Epidermal melanocyte (primary cell): ENCODE data around the gene SEMA3A.
"Not testable (repeated sequence)": the region's sequence is repeated elsewhere in the genome, so short reads cannot be mapped to it uniquely, and the experiment has no call there.

Source experiments
- DNase-seq: peaks from one replicate; pipeline ENCODE4 v3.0.0; 2011; ENCODE audit warnings: low spot score; ENCODE audit not compliant: insufficient read length

SEMA3A gene

DNA sequence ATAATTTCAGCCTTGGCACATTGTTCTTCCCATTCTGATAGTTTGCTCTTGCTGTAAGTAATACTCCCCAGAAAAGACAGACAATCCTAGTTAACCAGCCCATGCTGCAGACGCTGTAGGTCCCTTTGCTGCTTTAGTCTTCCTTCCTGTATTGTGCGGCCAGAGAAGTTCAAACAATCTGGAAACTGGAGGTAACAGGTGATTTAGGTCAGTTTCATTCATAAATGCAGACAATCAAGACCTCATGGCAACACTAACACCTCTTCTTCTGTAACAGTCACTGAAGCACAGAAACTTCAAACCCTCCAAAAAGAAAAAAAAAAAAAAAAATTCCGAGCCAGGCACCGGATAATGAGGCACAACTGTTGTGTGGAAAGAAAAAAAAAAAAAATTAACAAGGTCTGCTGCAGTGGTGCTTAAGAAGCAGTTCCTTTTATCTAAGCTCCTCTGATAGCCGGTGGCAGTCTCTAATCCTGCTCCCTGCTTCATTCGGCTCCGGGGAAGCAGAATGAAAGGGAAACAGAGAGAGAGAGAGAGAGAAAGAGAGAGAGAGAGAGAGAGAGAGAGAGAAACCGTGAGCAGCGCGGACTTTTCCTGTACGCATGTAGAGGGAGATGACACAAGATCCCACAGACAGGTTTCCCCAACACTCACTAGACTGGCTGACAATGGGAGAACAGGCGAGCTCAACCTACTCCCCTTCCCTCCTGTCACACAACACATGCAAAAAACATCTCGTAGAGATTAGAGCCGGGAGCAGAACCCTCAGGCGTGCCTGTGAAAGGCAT lies at the start of gene SEMA3A:
SEMA3A (minus strand) TSS at position 306 of the 788 bp plus-strand sequence; CDS start at position 103, 203 bp downstream.
- DNase-seq, result peak; percentile 25

- DNase-seq, result not testable (repeated sequence)
These were observed 48.4 kb upstream of the SEMA3A start for GRCh38 chr7:84243037-84243436.

DNA sequence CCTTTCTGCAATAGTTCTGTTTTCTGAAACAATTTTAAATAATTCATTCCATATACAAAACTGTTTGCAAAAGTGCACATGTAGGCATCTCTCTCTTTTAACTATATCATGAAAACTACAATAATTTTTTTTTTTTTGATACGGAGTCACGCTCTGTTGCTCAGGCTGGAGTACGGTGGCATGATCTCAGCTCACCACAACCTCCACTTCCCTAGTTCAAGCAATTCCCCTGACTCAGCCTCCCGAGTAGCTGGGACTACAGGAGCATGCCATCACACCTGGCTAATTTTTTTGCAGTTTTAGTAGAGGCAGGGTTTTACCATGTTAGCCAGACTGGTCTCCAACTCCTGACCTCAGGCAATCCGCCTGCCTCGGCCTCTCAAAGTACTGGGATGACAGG lies 44.0 kb upstream of the SEMA3A start:
- no peak for DNase-seq

- DNase-seq, result no peak
These were observed 43.1 kb upstream of the SEMA3A start for GRCh38 chr7:84237533-84238173.

DNA sequence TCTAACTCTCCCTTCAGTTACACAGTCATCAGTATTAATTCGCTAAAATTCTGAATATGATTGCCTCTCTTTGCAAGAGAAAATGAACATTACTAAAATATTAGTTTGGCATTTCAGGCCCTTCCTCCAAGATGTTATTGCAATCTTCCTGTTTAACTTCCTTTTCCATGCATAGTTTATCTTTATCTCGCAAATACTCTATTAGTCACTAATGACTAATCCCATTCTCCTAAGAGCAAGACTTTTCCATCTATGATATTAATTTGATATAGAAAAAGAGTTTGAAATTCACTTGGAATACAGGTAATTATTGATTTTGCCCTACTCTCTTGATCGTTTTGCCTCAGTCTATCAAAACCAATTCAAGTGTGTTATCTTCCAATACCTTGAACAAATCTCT lies 41.8 kb upstream of the SEMA3A start:
- DNase-seq, result no peak

GRCh38 chr7:84232646-84233045 lies 38.1 kb upstream of the SEMA3A start:
- DNase-seq, result no peak

GRCh38 chr7:84231157-84231556 lies 36.6 kb upstream of the SEMA3A start:
- no peak for DNase-seq

GRCh38 chr7:84230491-84230890 lies 35.9 kb upstream of the SEMA3A start:
- no peak for DNase-seq

DNA sequence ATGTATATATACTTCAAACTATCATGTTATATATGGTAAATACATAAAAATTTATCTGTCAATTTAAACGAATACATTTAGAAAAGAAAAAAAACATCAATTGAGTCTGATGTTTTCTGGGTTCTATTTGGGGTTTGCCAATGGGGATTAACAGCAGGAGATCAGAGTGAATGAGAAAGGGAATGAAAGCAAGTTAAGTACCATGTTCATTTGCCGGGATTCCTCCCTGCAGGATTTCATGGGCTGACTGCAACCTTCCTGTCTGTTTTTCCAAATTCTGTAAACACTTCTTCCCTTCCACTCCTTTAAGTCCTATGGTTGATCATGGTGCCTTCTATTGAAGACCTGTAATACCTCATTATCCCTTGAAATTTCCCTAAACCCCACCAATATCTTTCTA lies 33.9 kb upstream of the SEMA3A start:
- DNase-seq, result no peak

- no peak for DNase-seq
These were observed 32.2 kb upstream of the SEMA3A start for GRCh38 chr7:84226759-84227158.

- no peak for DNase-seq
These were observed 29.9 kb upstream of the SEMA3A start for GRCh38 chr7:84224505-84224904.

DNA sequence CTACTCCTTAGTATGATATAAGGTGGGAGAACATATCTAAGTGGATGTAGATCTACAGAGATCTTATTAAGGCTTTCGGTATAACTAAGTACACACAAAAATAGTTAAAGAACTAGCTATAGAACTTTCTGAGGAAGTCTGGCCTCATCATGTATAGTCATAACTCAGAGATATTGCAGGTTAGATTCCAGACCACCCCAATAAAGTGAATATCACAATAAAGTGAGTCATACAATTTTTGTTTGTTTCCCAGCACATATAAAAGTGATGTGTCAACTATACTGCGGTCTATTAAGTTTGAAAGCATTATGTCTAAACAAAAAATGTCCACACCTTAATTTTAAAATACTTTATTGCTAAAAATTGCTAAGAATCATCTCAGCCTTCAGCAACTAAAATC lies 24.7 kb upstream of the SEMA3A start:
- DNase-seq, result no peak

DNA sequence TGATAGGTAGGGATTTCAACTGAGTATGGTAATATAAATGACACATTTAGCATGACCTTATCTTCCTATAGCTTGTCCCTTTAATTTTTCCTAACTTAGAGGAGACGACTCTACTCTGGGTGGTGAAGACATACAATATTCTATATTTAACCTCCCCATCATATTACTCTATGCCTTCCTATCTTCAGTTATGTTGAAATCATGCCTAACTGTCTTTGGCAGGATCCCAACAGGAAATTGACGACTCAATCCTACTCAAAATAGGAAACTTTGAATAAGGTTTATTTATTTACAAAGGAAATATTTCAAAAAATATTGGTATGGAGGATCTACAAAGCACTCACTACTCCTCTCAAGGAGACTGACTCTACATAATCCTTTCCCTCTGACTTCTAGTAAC lies 24.1 kb upstream of the SEMA3A start:
- no peak for DNase-seq

GRCh38 chr7:84216472-84216871 lies 21.9 kb upstream of the SEMA3A start:
- no peak for DNase-seq

GRCh38 chr7:84214757-84215156 lies 20.2 kb upstream of the SEMA3A start:
- DNase-seq, result not testable (repeated sequence)

GRCh38 chr7:84210301-84210700 lies 15.7 kb upstream of the SEMA3A start:
- DNase-seq, result no peak

GRCh38 chr7:84209006-84209405 lies 14.4 kb upstream of the SEMA3A start:
- no peak for DNase-seq

GRCh38 chr7:84207615-84208014 lies 13.0 kb upstream of the SEMA3A start:
- no peak for DNase-seq

DNA sequence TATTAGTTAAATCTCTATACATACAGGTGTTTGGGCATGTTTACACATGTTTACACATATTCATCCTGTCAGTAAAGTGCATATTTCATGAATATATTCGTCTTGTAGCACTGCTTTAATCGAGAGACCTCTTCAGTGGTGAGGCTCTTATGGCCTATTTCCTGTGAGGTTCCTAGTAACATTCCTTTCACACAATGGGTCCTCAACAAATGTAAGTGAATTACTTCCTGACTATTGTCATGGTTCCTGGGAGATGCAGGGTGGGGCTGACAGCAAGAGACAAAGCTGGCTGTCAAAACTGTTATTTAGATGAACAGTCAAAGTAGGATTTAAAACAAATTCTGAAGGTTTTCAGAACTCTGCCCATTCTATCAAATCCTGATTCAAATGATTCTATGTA lies 12.4 kb upstream of the SEMA3A start:
- DNase-seq, result no peak

DNA sequence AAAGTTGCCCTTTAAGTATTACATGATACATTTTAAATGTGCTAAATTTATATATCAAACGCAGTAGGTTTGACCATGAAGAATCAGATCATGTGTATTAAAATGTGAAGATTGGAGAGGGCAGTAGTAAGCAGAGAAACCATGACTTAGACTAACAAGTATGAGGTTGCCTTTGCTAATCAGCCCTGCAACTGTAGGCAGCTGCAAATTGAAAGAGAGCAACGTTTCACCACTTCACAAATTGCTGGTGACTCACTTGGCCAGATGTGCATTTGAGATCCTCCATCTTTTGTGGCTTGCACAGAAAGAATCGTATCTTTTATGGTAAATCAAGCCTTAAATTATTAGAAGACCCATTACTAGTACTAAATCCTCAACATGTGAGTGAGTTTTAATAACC lies 10.1 kb upstream of the SEMA3A start:
- DNase-seq, result no peak

GRCh38 chr7:84202855-84203254 lies 8.3 kb upstream of the SEMA3A start:
- no peak for DNase-seq

GRCh38 chr7:84200859-84201258 lies 6.3 kb upstream of the SEMA3A start:
- DNase-seq, result no peak

DNA sequence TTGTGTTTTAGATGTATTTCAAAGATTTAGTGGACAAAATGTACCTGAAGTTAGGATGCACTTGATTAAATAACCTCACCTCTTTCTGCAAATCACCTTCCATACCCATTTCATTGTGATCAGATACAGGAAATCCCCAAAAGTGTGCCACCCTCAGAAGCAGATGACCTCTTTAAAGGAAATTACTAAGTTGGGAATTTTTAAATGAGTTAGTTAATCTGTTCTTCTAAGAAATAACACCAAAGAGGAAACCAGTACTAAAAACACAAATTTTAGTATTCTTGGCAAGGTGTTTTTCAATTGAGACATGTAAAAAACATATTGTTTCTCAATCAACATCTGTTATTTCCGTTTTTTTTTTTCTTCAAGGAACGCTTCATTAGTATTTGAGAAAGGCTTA lies 4.6 kb upstream of the SEMA3A start:
- no peak for DNase-seq
